Measurements from ENCODE around the gene CTBP2. TPM values are rescaled to one million over a fixed set of nuclear protein-coding genes. Genes with fewer than 3 reads are reported as not detected.

Gene CTBP2
- total and polyA plus RNA-seq, 2 of the 13 experiments (the other 11 are each of a cell fraction or from before 2014, with no cell fraction given) = 0.08 TPM; not detected in 1

GRCh38 chr10:125089469-125089868 is 70.9 kb downstream of the CTBP2 start:
- Histone ChIP-seq H3K27ac (ENCODE audit: extremely low read length, insufficient read depth, low read length) (no peak overlapping the region), H3K27me3 (ENCODE audit: control insufficient read depth in 1 of 2, insufficient read depth in 2 of 2, low read length in 2 of 2) (peaks cover 3 to 47% of the 10 kb centered on the region in 2 experiments; a peak in 4 of 5 replicates), H3K4me2 (ENCODE audit: low read depth, low read length) (no peak overlapping the region), H3K36me3 (replicated peaks in 1 of 2; ENCODE audit: control insufficient read depth in 1 of 2, insufficient read depth in 2 of 2, low read length in 2 of 2) (no peaks in the 10 kb centered on the region), H3K9me3 (ENCODE audit: low read length) (no peaks in the 10 kb centered on the region), H3K4me3 (replicated peaks in 1 of 3; ENCODE audit: insufficient read depth in 1 of 3, low read depth in 2 of 3, low read length in 3 of 3) (no peak overlapping the region), H3K79me2 (ENCODE audit: insufficient read depth, low read length) (no peaks in the 10 kb centered on the region), H4K20me1 (ENCODE audit: insufficient read depth, low read length) (no peaks in the 10 kb centered on the region), H3K4me1 (ENCODE audit: insufficient read depth, low read length) (no peaks in the 10 kb centered on the region; the same call in 1 of the 2 replicates), H3K9ac (ENCODE audit: insufficient read depth, low read depth, low read length) (no peak overlapping the region), H2AFZ (ENCODE audit: low read length) (no peak overlapping the region)
- no peak for DNase-seq (ENCODE audit: low spot score)
- CTCF ChIA-PET (ENCODE audit: low intra/inter-chr PET ratio, low total read pairs) = no interaction called here
- ATAC-seq = no peak
- TF ChIP-seq ZNF784 (CRISPR knock-in tag; IDR thresholded peaks at IDR 0.05; ENCODE audit: borderline replicate concordance) (no peak), TIGD3 (CRISPR knock-in tag; IDR thresholded peaks at IDR 0.05; ENCODE audit: borderline replicate concordance) (no peak), HNRNPL (IDR thresholded peaks at IDR 0.05; ENCODE audit: low read depth, low read length) (no peak), DPF2 (CRISPR knock-in tag; IDR thresholded peaks at IDR 0.05; ENCODE audit: borderline replicate concordance, low read depth) (no peak), PRMT3 (CRISPR knock-in tag; IDR thresholded peaks at IDR 0.05; ENCODE audit: borderline replicate concordance, low read depth) (no peak), HES4 (CRISPR knock-in tag; IDR thresholded peaks at IDR 0.05; ENCODE audit: borderline replicate concordance) (no peak), SALL1 (CRISPR knock-in tag; IDR thresholded peaks at IDR 0.05) (no peak)
- intact Hi-C loops (cut with micrococcal nuclease; ENCODE audit: unreplicated experiment) = no loop called here
- in situ Hi-C loops (cut with HindIII; ENCODE audit: extremely low pct_ligation_motif_present, low pct_unique_long_range_greater_than_20kb) = no loop called here
- 0% methylated on average over 2 of the region's 2 CpGs for WGBS (ENCODE audit: low lambda C conversion rate)
- POLR2A ChIA-PET = no interaction called here
- no TSS peak for BruUV-seq (replicated peaks)
- FAIRE-seq = no peak

Data from HepG2 (cell line).